Peyer's patch (tissue), 4 donors: Measurements from ENCODE around the gene NGFR.

ENCODE experiments used
- CTCF ChIP-seq, 6 experiments: fragments of 450-650 bp in 4 of 6; fragments of 200-600 bp in 2 of 6; sonication (generic) in 1 of 6; IDR thresholded peaks; one replicate each; pipeline ENCODE4 v1.5.1; 2017 to 2019; ENCODE audit warnings: antibody characterized with exemption in 6 of 6, mild to moderate bottlenecking in 3 of 6, moderate library complexity in 1 of 6
- POLR2A ChIP-seq, 2 donors: fragments of 450-650 bp; IDR thresholded peaks; one replicate each; pipeline ENCODE4 v1.5.1; 2017; ENCODE audit warnings: antibody characterized with exemption in 2 of 2, mild to moderate bottlenecking in 2 of 2, moderate library complexity in 2 of 2

- no peak for TF ChIP-seq CTCF (IDR thresholded peaks at IDR 0.05)
- TF ChIP-seq POLR2A (IDR thresholded peaks at IDR 0.05): no peak
These were observed 25.0 kb upstream of the NGFR start for GRCh38 chr17:49469831-49470810.
